GM21528 (cell line): ENCODE results near the gene COL4A1.

ENCODE experiments used
- ATAC-seq: cut with Tn5 transposase; IDR thresholded peaks from one replicate; pipeline ENCODE4 v1.9.1; 2021; ENCODE audit warnings: mild to moderate bottlenecking, moderate library complexity; ENCODE audit not compliant: unreplicated experiment, low FRiP score

COL4A1 gene

DNA sequence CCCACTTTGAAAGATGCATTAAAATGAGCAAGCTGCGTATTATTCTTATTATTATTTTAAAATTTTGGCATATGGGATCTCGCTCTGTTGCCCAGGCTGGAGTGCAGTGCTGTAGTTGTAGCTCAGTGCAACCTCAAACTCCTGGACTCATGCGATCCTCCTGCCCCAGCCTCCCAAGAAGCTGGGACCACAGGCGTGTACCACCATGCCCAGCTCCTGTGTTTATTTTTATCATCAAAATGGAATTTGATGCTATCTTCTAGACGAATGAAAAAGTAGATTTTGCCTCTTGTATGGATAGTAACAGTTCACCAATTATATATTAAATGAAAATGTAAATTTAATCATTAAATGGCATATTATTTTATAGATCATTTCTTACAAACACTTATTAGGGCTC lies 43.6 kb downstream of the COL4A1 start:
- ATAC-seq, result no peak

DNA sequence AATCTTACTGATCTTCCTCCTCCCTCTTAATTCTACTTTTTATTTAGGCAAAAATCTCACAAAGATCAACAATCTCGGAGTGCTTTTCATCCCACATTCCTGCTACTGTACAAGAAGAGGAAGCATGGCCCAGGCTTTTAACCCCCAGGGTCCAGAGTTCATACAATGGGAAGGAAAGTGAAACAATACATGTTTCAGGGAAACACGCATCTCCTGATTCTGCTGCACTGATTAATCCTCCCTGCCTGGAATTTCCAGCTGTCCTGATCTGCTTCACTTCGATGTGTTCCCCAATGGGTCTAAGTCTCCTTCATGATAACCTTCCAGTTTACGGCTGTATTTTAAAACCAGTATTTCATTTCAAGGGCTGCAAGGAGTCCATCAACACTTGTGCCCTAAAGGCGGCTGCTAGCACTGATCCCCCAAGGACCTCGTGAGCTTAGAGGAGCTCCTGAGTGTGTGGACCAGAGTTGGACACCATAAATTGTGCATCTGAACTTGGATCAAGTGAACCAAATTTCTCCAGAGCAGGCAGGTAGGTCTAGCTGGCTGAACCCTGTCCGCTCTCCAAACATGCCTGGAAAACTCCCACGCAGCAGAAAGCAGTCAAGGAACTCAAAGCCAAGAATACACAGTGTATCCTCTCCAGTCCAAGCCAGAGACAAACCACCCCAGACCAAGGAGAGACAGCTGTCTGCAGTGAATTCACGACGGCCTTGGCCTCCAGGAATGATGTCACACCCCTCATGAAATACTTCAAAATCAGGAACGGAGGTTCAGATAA lies 44.3 kb downstream of the COL4A1 start:
- no peak for ATAC-seq

DNA sequence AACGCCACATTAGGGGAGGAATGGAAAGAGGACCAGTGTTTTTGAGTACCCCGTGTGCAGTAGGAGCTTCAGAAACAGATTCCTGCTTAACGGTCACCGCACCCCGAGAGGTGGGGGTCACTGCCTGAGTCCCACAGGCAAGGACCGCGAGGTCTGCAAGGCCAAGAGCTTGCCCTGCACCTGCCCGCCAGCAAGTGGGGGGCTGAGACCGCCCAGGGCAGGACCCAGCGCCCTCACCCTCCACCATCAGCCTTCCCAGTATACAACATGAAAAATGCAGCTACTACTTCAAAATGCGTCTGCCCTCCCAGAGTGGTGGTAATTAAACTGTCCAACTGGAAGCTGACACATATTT lies 44.9 kb downstream of the COL4A1 start:
- ATAC-seq, result no peak

DNA sequence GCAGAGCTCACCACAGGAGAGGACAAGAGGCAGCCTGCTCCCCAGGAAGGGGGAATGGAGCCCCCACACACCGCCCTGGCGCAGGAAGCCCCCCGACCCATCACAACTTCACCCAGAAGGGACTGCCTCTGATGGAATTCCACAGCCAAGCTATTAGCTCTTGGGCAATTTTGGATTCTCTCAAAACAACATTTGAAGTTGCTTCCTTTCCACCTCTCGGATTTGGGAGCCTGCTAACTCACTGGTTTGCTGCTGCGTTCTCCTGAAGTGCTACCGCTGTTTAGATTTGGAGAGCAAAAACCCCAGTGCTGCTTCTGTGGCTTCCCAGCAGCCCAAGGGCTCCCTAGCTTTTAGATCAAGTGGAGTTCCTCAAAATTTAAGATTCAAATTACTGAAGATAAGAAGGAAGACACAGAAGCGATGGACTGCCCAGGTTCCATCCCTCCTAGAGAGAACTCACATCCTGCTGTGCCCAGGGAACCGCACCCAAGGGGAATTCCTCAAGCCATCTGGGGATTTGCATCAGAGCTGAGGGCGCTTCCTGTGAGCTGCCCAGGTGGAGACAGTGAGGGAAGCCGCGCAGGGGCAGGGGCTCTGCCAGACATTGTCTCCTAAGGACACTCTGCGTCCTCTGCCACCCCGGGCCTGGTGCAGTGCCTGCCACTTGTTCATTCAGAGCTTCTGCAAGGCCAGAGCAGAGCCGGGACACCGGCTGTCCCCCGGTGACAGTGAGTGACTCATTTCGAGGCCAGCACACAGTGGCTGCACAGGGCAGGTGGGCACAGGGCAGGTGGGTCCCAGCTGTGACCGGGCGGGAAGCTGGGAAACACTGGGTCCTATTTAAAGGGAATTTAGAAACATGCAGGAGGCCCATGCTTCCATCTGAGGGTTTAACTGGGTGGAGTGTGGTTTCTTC lies 45.5 kb downstream of the COL4A1 start:
- ATAC-seq, result no peak

DNA sequence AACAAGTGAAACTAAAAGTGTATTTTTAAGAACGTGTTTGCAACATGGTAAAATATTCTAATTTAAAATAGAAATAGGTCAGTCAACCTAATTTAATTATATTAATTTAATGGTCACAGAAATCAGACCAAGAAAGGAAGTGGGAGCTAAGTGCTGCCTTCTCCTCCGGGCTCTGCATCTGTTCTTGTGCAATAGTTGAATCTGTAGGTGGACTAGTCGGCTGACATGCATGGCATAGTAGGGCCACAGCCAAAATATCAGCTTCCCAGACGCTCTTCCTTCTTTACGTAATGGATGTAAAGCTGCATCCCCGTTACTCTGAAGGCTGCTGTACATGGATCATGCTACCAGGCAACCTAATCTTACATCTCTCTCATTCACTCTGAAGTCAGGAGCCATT lies 47.3 kb downstream of the COL4A1 start:
- no peak for ATAC-seq

DNA sequence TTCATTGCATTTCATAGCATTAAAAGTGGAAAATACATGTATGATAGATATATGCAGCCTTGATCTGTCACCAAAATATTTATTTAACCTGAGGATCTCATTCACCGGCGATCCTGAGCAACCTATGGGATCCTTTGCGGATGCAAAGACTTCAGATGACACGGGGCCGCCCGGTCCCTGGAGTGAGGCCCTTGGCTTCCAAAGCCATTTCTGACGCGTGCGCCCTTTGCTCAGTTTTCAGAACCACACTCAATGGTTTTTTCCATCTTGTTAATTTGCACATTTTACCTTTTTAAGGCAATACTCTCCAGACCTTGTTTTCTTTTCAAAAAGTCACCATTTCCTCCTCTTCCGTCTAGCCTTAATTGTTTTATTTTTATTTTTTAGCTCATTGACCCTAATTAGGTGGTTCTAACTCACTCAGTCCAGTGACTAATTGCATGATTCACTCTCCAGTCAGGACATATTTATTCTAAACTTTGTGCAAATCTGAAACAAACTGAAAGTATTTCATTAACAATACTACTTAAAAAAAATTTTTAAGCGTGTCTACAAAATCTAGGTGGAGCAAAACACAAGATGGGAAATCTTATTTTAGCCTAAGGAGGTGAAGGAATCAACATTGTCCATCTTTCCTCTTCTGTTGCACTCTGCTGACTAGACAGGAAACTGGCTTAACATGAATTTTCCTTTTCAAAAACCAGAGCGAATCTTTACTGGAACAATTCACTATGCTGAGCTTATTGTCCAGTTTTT lies 47.9 kb downstream of the COL4A1 start:
- ATAC-seq, result no peak

DNA sequence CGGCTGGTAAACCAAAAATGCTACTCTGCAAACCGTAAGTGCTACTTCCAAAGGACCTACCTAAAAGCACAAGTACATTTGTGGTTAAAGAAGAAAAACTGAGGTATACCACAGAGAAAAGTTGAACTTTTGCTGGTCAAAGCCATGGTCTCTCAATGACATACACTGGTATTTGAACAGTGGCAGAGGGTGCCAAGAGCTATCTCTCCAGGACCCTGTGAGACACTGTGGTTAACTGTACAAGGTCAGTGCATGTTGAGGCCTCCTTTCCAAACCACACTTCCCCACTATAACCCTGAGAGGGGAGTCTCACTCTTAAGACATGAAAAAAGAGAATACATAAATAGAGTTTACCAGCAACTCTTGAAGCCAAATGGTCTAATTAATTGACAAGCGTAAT lies 49.5 kb downstream of the COL4A1 start:
- no peak for ATAC-seq

DNA sequence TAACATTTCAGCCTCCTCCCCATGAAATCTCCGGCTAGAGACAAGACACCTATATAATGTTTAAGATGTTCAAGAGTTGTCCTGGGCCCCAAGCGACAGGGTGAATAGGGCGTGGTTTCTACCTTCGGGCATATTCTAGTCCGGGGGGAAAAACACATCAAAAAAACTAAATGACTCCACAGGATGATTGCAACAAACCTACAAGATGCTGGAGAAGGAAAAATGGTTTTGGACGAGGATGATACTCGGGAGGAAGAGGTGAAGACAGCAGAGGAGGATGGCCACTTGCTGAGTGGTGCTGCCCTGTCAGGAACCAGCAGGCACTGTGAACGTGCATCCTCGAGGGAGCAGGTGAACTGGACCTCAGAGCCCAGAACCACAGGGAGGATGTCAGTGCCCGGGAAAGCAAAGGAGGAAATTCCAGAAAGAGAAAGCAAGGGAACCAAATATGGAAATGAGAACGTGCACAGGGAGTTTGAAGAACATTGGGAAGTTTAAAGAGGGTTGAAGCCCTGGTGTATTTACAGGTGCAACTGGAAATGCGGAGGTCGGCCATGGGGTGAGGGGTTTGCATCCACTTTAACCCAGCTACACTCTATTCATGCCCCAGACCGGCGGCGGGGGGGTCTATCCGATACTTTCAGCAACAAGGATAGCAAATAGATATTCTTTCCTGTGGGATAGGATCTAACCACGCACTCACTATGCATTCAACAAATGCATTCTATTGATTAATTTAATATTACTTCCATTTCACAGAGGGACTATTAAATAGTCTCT lies 50.6 kb downstream of the COL4A1 start:
- ATAC-seq, result no peak

- no peak for ATAC-seq
Observed at GRCh38 chr13:110254751-110255553, 52.0 kb downstream of the COL4A1 start.

DNA sequence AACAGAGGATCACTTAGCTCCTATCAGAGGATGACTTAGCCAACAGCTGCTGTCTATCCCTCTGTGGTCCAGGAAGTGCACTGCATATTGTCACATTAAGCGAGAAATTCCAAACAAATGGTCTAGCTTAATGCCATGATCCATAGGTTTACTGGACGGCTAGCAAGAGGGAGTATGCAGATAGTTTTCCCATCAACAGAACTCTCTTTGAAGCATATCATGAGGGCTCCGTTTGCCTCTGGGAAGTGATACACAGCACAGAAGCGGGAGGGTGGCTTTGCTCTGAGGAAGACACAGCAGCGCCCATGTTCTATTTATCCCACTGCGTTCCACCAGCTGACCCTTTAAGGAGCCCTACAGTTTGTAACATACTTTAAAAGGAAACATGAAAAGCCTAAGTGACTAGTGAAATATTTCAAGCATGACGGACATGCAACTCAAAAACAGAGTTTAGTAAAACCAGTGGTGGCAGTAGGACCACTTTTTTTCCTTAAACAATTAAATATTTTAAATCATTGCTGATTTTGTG lies 52.7 kb downstream of the COL4A1 start:
- ATAC-seq, result no peak

- no peak for ATAC-seq
Observed at GRCh38 chr13:110251193-110251819, 55.7 kb downstream of the COL4A1 start.

- no peak for ATAC-seq
Observed at GRCh38 chr13:110250258-110250891, 56.6 kb downstream of the COL4A1 start.

DNA sequence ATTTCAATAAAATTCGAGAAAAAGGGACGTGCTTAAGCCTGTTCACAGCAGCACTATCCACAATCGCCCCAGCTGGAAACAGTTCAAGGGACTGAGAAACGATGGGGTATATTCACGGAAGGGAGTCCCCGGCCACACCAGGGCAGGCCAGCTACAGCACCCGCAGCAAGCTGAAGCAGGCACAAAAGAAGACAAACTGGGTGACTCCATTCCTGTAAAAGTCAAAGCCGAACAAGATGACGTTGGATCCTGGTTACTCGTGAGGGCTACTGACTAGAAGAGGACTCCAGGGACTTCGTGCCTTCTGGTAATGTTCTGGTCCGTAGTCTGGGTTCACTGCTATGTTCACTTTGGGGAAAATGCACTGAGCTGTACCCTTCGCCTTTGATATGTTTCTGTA lies 57.6 kb downstream of the COL4A1 start:
- no peak for ATAC-seq

DNA sequence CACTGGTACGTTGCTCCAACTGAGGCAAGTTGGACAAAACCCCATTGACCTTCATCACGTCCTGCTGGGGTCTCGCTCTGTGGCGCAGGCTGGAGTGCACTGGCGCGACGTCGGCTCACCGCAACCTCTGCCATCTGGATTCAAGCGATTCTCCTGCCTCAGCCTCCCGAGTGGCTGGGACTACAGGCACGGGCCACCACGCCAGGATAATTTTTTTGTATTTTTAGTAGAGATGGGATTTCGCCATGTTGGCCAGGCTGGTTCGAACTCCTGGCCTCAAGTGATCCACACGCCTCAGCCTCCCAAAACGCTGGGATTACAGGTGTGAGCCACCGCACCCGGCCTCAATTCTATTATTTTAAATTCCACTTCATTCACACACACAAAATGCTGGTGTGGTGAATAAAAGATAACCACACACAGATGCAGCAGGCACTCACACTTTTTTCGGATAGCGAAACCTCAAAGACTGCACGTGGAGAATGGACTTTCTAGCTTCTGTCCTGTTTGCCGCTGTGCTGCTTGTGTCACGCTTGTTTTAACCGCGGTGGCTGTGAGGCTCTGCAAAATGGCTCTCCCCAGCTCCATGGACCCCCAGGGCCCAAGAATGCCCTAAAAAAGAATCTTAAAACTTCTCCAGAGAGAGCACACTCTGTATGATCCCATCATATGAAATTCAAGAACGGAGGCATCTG lies 58.4 kb downstream of the COL4A1 start:
- ATAC-seq, result no peak

DNA sequence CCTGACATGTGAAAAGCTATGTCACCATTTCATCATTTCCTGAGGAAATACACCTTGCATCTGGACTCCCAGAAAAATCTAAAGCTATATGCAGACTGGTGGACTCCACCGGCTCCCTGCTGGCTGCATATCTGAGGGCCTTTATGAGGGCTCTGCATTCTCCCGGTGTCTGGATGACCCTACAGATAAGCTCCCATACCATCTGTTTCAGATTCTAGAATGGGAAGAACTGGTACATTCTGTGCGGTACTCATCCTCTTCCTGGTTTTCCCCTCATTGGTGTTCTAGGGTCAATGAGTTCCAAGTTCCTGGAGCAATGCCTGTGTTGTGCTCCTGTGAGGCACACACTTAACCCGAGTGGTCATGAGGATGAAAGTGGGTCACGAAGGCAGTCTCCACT lies 60.4 kb downstream of the COL4A1 start:
- ATAC-seq, result no peak

GRCh38 chr13:110245416-110245899 lies 61.5 kb downstream of the COL4A1 start:
- ATAC-seq, result no peak

GRCh38 chr13:110244976-110245375 lies 62.0 kb downstream of the COL4A1 start:
- no peak for ATAC-seq
